Testis (tissue), 3 donors: Measurements from ENCODE around the gene SYNE2. TPM values are rescaled to one million over a fixed set of nuclear protein-coding genes. Genes with fewer than 3 reads are reported as not detected.
A peak's percentile ranks its signal among the peaks of the same experiment; 100 is the strongest.

Experiments used
- DNase-seq: peaks from one replicate; pipeline ENCODE4 v3.0.0-alpha.2; 2019
- H3K27ac ChIP-seq, 2 donors: fragments of 200-600 bp; sonication (generic); one replicate each; pipeline ENCODE4 v1.5.1; 2019
- H3K27me3 ChIP-seq: fragments of 200-600 bp; sonication (generic); one replicate; pipeline ENCODE4 v1.5.1; 2019
- H3K36me3 ChIP-seq: fragments of 200-600 bp; sonication (generic); one replicate; pipeline ENCODE4 v1.5.1; 2017; ENCODE audit warnings: low read depth; ENCODE audit errors: missing control alignments
- H3K4me1 ChIP-seq: fragments of 200-600 bp; sonication (generic); one replicate; pipeline ENCODE4 v1.5.1; 2019
- H3K4me3 ChIP-seq, 2 donors: fragments of 200-600 bp; sonication (generic); one replicate each; pipeline ENCODE4 v1.5.1; 2017 to 2019
- H3K9me3 ChIP-seq: fragments of 200-600 bp; sonication (generic); one replicate; pipeline ENCODE4 v1.5.1; 2017
- CTCF ChIP-seq, 3 experiments: fragments of 450-650 bp in 2 of 3; fragments of 200-600 bp in 1 of 3; sonication (generic) in 1 of 3; IDR thresholded peaks; one replicate each; pipeline ENCODE4 v1.5.1; 2016 to 2019; ENCODE audit warnings: antibody characterized with exemption in 3 of 3, mild to moderate bottlenecking in 2 of 3, moderate library complexity in 1 of 3
- POLR2A ChIP-seq: fragments of 450-650 bp; IDR thresholded peaks from one replicate; pipeline ENCODE4 v1.6.1; 2017; ENCODE audit warnings: antibody characterized with exemption, mild to moderate bottlenecking, moderate library complexity
- WGBS, 2 donors: methylation state at CpG; one replicate each; pipeline ENCODE4 v1.1.5; 2018; 5-methylcytosine and 5-hydroxymethylcytosine counted together
- intact Hi-C: fragments of 100-400 bp; cut with DNase I; formaldehyde crosslinking; loops from one replicate; pipeline ENCODE4 v1.15.1; 2023; ENCODE audit warnings: low total_unique reads
- polyA plus RNA-seq: library from polyadenylated mRNA; stranded (reverse); fragments of 350-450 nt; fragmentation: Illumina TruSeq; extraction: RNeasy Lipid Tissue Mini Kit (QIAGEN cat#74804); gene quantifications from one replicate; pipeline ENCODE4 v1.2.3, GENCODE V29; 2014; ENCODE audit warnings: low read depth, low replicate concordance; ENCODE audit not compliant: insufficient read depth
- total RNA-seq, 2 donors: library from RNA; depleted of rRNA; stranded (reverse); fragments of >200 nt; gene quantifications; one replicate each; pipeline ENCODE4 v1.2.3, GENCODE V29; 2016

SYNE2 gene
- total and polyA plus RNA-seq, 3 donors from 2014 or later = 74.6 to 519 (median 511) TPM

GRCh38 chr14:64200170-64200569 lies 347.4 kb downstream of the SYNE2 start:
- WGBS, 2 donors = 19 to 27% methylated on average over 4 of the region's 4 CpGs

GRCh38 chr14:64201296-64201695 lies 348.5 kb downstream of the SYNE2 start:
- DNase-seq = no peak
- WGBS, 2 donors = 64 to 80% methylated on average over 7 of the region's 7 CpGs
- Histone ChIP-seq H3K36me3 (no peaks in the 10 kb centered on the region), H3K4me3 (no peak overlapping the region), H3K27me3 (no peaks in the 10 kb centered on the region), H3K27ac (peak overlapping the region; percentile 83 to 85), H3K4me1 (peaks cover 37% of the 10 kb centered on the region), H3K9me3 (no peaks in the 10 kb centered on the region)
- intact Hi-C loops = no loop called here
- TF ChIP-seq POLR2A = no peak
- TF ChIP-seq CTCF (IDR thresholded peaks at IDR 0.05) = no peak

More at GRCh38 chr14:64200170-64200569, 347.4 kb downstream of the SYNE2 start:
- Histone ChIP-seq H3K4me1 (peaks cover 48% of the 10 kb centered on the region), H3K27ac (peak overlapping the region; percentile 83 to 85), H3K4me3 (no peak overlapping the region), H3K36me3 (no peaks in the 10 kb centered on the region), H3K9me3 (no peaks in the 10 kb centered on the region), H3K27me3 (no peaks in the 10 kb centered on the region)
- intact Hi-C loops = no loop called here
- TF ChIP-seq POLR2A (no peak), CTCF (IDR thresholded peaks at IDR 0.05) (no peak)
- DNase-seq = peak; percentile 83

GRCh38 chr14:64201921-64202545 lies 349.2 kb downstream of the SYNE2 start:
- WGBS, 2 donors = 91 to 94% methylated on average over 18 of the region's 18 CpGs
- Histone ChIP-seq H3K27me3 (no peaks in the 10 kb centered on the region), H3K4me3 (no peak overlapping the region), H3K36me3 (no peaks in the 10 kb centered on the region), H3K27ac (peak overlapping the region; percentile 83 to 85), H3K4me1 (peaks cover 35% of the 10 kb centered on the region), H3K9me3 (no peaks in the 10 kb centered on the region)
- TF ChIP-seq POLR2A (no peak), CTCF (IDR thresholded peaks at IDR 0.05) (no peak)
- intact Hi-C loops = no loop called here
- DNase-seq = no peak

- no peak overlapping the region for H3K4me3 ChIP-seq
- intact Hi-C loops = no loop called here
- no peaks in the 10 kb centered on the region for H3K9me3 ChIP-seq
- H3K36me3 ChIP-seq = no peaks in the 10 kb centered on the region
- no peak for DNase-seq
- H3K27ac ChIP-seq = no peak overlapping the region
- TF ChIP-seq POLR2A = no peak
- no peak for TF ChIP-seq CTCF (IDR thresholded peaks at IDR 0.05)
- H3K27me3 ChIP-seq = no peaks in the 10 kb centered on the region
- peaks cover 35% of the 10 kb centered on the region for H3K4me1 ChIP-seq
- WGBS, 2 donors = 84 to 90% methylated on average over 10 of the region's 10 CpGs
These were observed 349.9 kb downstream of the SYNE2 start for GRCh38 chr14:64202716-64203115.
